IPS-20b (cell line): ENCODE measurements around the gene ATL2.
"Not testable (repeated sequence)": the region's sequence is repeated elsewhere in the genome, so short reads cannot be mapped to it uniquely, and the experiment has no call there.

Experiments used
- H3K27ac ChIP-seq: one replicate; pipeline ENCODE4 v1.5.1; 2013; ENCODE audit warnings: low read length
- H3K27me3 ChIP-seq: 2 replicates; pipeline ENCODE4 v1.6.1; 2013; ENCODE audit warnings: mild to moderate bottlenecking, low read length, inconsistent platforms; ENCODE audit not compliant: insufficient read depth
- H3K36me3 ChIP-seq: 2 replicates; pipeline ENCODE4 v1.6.1; 2013; ENCODE audit warnings: low read depth, mild to moderate bottlenecking, inconsistent platforms, low read length, moderate library complexity; ENCODE audit not compliant: insufficient read depth
- H3K4me1 ChIP-seq: 2 replicates; pipeline ENCODE4 v1.6.1; 2013; ENCODE audit warnings: mild to moderate bottlenecking, control low read depth, inconsistent platforms, low read length, moderate library complexity; ENCODE audit not compliant: insufficient read depth
- H3K4me3 ChIP-seq: 2 replicates; pipeline ENCODE4 v1.5.1; 2013; ENCODE audit warnings: mild to moderate bottlenecking, low read length, inconsistent platforms
- H3K9ac ChIP-seq: 2 replicates; pipeline ENCODE4 v1.6.1; 2013; ENCODE audit warnings: low read depth, mild to moderate bottlenecking, inconsistent platforms, low read length, moderate library complexity
- H3K9me3 ChIP-seq: 2 replicates; pipeline ENCODE4 v1.6.1; 2013; ENCODE audit warnings: mild to moderate bottlenecking, low read depth, low read length, inconsistent platforms; ENCODE audit not compliant: insufficient read depth

Gene ATL2

DNA sequence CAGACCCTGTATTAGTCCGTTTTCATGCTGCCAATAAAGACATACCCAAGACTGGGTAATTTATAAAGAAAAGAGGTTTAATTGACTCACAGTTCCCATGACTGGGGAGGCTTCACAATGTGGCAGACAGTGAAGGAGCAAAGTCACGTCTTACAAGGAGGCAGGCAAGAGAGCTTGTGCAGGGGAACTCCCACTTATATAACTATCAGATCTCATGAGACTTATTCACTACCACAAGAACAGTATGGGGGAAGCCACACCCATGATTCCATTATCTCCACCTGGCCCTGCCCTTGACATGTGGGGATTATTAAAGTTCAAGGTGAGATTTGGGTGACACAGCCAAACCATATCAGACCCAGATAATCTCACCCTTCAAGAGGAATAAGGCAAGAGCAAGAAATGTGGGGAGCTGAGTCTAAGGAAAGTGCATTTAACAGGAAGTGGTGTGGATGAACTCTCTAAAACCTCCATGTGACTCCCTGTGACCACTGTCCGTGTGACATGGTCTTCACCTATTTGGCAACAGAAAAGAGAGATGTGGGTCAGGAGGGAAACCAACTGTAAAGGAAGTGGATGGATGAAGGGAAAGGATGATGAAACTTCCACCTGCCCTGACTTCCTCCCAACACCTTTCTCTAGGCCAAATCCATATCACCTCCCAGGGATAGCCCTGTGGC lies 110.6 kb downstream of the ATL2 start:
- Histone ChIP-seq H3K27ac (no peak overlapping the region), H3K27me3 (no peaks in the 10 kb centered on the region), H3K4me3 (no peak overlapping the region), H3K36me3 (no peaks in the 10 kb centered on the region), H3K9ac (no peak overlapping the region), H3K9me3 (no peaks in the 10 kb centered on the region), H3K4me1 (no peaks in the 10 kb centered on the region)

DNA sequence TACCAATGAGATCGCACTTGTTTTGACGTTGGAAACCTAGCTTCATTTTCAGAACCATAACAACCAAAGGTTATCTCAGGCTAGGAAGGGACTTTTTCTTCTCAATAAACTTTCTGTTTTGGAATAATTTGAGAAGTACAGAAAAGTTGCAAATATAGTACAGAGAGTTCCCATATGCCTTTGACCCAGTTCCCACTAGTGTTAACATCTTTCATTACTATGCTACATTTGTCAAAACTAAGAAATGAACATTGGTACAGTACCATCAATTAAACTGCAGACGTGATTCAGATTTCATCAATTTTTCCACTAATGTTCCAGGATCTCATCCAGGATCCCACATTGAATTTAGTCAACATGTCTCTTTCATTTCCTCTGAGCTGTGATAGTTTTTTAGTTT lies 111.6 kb downstream of the ATL2 start:
- H3K9ac ChIP-seq, result no peak overlapping the region
- no peaks in the 10 kb centered on the region for H3K36me3 ChIP-seq
- H3K27me3 ChIP-seq, result no peaks in the 10 kb centered on the region
- H3K9me3 ChIP-seq, result no peaks in the 10 kb centered on the region
- no peak overlapping the region for H3K27ac ChIP-seq
- no peak overlapping the region for H3K4me3 ChIP-seq
- no peaks in the 10 kb centered on the region for H3K4me1 ChIP-seq

DNA sequence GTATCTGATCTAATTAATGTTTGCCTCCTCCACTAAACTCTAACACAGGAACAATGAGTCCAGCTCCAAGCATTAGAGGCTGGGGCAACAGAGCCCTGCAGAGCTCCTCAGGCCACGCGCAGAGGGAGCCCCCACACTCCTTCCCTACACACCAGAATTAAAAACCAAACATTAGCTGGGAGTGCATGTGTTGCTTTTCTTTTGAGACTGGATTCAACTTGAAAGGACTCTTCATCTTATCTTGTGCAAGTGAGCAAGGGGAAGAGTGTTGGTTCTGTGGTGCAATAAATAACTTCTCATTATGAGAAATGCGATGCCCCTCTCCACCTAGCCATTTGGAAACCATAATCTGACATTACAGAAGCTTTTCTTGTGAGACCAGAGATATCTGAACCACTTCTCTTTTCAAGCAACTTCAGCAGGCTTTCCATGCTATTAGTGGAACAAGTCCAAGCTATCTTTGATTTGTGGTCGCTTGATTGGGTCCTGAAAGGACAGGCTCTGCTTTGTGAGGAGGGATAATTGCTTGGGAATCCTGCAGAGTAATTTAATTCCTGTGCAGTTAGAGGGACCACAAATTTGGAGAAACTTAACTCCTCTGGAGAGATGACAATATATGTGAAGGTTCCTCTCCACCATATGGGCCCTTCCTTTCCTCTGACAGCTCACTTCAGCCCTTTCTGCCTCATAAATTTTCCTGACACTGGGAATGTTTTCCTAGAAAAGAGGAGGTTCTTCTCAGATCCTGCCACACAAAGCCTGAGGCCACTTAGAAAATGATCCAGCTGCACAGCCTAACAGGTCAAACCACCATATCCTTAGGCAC lies 112.5 kb downstream of the ATL2 start:
- Histone ChIP-seq H3K9ac (no peak overlapping the region), H3K27ac (no peak overlapping the region), H3K4me3 (no peak overlapping the region), H3K27me3 (no peaks in the 10 kb centered on the region), H3K4me1 (no peaks in the 10 kb centered on the region), H3K9me3 (no peaks in the 10 kb centered on the region), H3K36me3 (no peaks in the 10 kb centered on the region)

DNA sequence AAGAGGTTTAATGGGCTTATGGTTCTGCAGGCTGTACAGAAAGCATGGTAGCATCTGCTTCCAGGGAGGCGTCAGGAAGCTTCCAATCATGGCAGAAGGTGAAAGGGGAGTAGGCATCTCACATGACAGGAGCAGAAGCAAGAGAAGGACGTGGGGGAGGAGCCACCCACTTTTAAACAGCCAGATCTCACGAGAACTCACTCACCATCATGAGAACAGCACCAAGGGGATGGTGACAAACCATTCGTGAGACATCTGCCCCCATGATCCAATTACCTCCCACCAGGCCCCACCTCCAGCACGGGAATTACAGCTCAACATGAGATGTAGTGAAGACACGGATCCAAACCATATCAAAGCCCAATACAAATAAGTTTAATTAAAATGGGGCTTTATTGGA lies 113.8 kb downstream of the ATL2 start:
- Histone ChIP-seq H3K27me3 (no peaks in the 10 kb centered on the region), H3K27ac (no peak overlapping the region), H3K9me3 (no peaks in the 10 kb centered on the region), H3K4me3 (no peak overlapping the region), H3K9ac (no peak overlapping the region), H3K4me1 (no peaks in the 10 kb centered on the region), H3K36me3 (no peaks in the 10 kb centered on the region)

DNA sequence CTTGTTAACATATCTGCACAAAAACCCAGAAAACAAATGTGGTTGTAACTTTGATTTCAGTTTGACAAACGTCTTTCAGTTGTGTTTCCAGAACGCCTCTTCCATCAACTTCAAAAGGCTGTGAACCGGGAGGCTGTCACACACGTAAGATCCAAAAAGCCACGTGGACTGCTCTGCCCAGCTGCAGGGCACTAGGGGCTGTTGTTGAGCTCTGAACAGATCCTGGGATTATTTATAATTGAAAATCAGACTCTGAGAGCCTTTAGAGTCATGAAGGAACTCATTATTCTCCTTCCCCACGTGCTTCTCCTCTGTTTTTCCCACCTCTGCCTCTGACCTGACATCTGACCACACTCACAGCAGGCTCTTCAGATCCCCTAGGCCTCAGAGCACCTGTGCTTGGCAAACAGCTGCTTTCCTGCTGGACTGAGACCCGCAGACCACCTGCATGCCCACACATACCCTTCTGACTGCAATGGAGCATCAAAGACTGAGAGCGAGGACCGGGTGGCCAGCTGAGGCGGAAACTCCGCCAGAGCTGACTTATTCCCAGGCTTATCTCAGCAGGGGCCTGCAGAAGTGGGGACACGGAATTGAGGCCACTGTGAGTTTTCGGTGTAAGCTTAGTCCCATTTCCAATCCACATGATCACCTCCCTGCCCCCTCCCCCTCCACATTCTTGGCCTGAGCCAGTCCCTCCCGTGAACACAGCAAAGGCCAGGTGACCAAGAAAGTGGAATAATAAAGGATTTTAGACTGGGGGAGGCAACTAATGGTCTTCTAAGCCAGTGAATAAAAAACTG lies 114.8 kb downstream of the ATL2 start:
- Histone ChIP-seq H3K27ac (no peak overlapping the region), H3K4me3 (no peak overlapping the region), H3K9me3 (no peaks in the 10 kb centered on the region), H3K9ac (no peak overlapping the region), H3K27me3 (no peaks in the 10 kb centered on the region), H3K36me3 (no peaks in the 10 kb centered on the region), H3K4me1 (no peaks in the 10 kb centered on the region)

DNA sequence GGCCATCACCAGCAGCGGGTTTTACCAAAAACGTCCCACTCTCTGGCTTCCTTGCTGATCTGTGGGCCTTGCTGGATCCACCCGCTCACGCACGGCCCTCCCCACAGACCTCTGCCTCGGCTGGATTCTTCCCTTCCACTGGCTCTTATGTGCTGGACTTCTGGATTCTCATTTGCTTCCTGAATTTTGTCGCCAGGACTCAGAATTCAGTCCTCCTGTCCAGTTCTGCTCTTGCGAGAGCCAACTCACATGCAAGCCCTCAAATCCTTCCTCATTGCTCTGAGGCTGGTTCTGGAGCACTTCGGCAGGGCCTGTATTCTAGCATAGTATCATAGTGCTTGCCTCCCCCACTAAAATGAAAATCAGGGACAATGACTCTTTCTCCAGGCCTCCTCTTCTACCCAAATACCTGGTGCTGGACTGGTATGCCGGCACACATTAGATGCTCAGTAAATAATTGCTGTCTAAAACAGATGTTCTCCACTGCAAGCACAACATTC lies 115.5 kb downstream of the ATL2 start:
- Histone ChIP-seq H3K4me1 (no peaks in the 10 kb centered on the region), H3K9ac (no peak overlapping the region), H3K36me3 (no peaks in the 10 kb centered on the region), H3K9me3 (no peaks in the 10 kb centered on the region), H3K27ac (no peak overlapping the region), H3K4me3 (no peak overlapping the region), H3K27me3 (no peaks in the 10 kb centered on the region)

DNA sequence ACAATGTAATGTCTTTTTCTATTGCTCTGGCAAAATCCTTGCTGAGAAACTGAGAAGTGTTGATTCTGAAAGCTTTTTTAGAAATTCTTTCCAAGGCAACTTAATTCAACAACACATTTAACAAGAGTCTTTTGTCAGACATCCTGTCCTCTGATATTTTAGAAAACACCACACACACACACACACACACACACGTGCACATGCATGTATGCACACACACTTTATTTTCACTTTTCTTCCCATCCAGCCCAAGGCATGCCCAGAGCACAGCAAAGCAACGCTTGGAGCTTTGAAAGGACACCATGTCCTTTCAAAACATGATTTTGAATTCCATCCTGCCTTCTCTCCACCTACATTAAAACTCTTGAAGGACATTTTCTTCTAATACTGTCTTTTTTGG lies 116.1 kb downstream of the ATL2 start:
- no peaks in the 10 kb centered on the region for H3K36me3 ChIP-seq
- H3K9ac ChIP-seq, result no peak overlapping the region
- H3K27me3 ChIP-seq, result no peaks in the 10 kb centered on the region
- H3K4me3 ChIP-seq, result no peak overlapping the region
- H3K4me1 ChIP-seq, result no peaks in the 10 kb centered on the region
- H3K27ac ChIP-seq, result no peak overlapping the region
- H3K9me3 ChIP-seq, result no peaks in the 10 kb centered on the region

DNA sequence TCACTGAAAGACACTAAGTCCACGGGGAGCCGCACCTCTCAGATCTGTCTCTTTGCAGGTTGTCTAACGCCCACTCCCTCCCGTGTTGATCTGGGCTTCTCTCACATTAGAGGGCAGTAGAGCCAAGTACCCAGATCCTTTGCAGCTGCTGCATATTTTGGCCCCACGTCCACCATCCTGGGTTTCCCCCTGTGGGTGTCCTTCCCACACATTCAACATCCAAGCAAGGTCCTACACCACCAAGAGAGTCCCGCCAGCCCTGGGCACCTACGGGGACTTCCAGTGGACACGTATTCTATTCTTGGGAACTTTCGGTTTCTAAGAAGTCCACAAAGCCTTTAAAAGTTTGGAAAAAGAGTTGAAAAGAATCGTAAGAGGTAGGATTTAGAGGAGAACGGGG lies 116.6 kb downstream of the ATL2 start:
- H3K9ac ChIP-seq, result no peak overlapping the region
- H3K4me1 ChIP-seq, result no peaks in the 10 kb centered on the region
- no peaks in the 10 kb centered on the region for H3K27me3 ChIP-seq
- H3K27ac ChIP-seq, result no peak overlapping the region
- no peaks in the 10 kb centered on the region for H3K9me3 ChIP-seq
- no peaks in the 10 kb centered on the region for H3K36me3 ChIP-seq
- no peak overlapping the region for H3K4me3 ChIP-seq

DNA sequence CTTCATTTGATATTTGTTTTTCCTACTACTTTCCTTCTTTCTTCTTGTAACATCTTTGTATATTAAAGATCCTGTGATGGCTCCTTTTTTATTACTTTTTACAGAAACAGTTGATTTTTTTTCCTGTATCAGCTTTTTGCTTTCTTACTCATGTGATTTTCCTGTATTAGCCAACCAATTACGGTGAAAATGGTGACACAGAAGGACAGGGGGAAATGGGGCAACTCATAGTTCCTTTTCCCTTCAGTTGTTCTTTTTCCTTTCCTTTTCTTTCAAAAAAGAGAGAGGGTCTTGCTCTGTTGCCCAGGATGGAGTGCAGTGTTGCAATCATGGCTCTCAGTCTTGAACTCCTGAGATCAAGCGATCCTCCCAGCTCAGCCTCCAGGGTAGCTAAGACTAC lies 117.8 kb downstream of the ATL2 start:
- Histone ChIP-seq H3K27me3 (no peaks in the 10 kb centered on the region), H3K36me3 (no peaks in the 10 kb centered on the region), H3K27ac (no peak overlapping the region), H3K4me1 (no peaks in the 10 kb centered on the region), H3K4me3 (no peak overlapping the region), H3K9ac (no peak overlapping the region), H3K9me3 (no peaks in the 10 kb centered on the region)

DNA sequence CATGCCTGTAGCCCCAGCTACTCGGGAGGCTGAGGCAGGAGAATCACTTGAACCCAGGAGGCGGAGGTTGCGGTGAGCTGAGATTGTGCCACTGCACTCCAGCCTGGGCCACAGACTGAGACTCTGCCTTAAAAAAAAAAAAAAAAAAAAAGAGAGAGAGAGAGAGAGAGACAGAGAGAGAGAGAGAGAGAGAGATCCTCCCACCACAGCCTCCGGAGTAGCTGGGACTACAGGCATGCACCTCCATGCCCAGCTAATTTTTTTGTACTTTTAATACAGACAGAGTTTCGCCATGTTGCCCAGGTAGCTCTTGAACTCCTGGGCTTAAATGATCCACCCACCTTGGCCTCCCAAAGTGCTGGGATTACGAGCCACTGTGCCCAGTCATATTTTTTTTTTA lies 119.4 kb downstream of the ATL2 start:
- not testable (repeated sequence) for H3K4me1 ChIP-seq, H3K36me3 ChIP-seq, H3K27ac ChIP-seq, H3K9ac ChIP-seq, H3K4me3 ChIP-seq, H3K27me3 ChIP-seq, H3K9me3 ChIP-seq

DNA sequence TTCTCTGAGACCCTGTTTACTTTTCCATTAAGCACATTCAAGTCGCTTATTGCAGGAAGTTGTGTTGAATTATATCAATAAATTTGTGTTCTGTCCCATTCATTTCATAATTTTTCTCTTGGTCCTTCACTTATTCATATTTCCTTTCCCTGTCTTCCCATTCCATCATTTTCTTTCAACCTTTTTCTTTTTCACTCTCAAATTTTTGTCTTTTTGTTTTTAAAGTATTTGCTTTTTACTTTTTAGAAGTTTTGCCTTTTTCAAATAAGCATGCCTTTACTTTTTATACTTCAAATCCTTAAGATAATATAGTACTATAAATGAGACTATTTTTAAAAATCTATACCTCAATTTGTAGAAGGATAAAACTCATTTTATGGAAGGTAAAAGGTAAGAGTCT lies 120.5 kb downstream of the ATL2 start:
- H3K9me3 ChIP-seq, result no peaks in the 10 kb centered on the region
- H3K9ac ChIP-seq, result no peak overlapping the region
- H3K27ac ChIP-seq, result no peak overlapping the region

More for the DNA sequence above, 120.5 kb downstream of the ATL2 start:
- Histone ChIP-seq H3K4me1 (no peaks in the 10 kb centered on the region), H3K4me3 (no peak overlapping the region), H3K36me3 (no peaks in the 10 kb centered on the region), H3K27me3 (no peaks in the 10 kb centered on the region)
